Activated CD4-positive, CD25-positive, alpha-beta regulatory T cell treated with anti-CD3 and anti-CD28 coated beads, Interleukin-2, amount 50 U/mL, for 24 hours (primary cell): ENCODE results near the gene FAF2.
A peak's percentile ranks its signal among the peaks of the same experiment; 100 is the strongest.

Source experiments
- ATAC-seq, 2 donors: fragments of 150-1000 bp; cut with Tn5 transposase; one replicate each; pipeline ENCODE4 v1.10.0; 2021; ENCODE audit warnings: mild to moderate bottlenecking in 1 of 2, moderate library complexity in 1 of 2

The FAF2 gene

GRCh38 chr5:176513788-176514187 is 65.6 kb downstream of the FAF2 start:
- no peak for ATAC-seq

GRCh38 chr5:176514244-176514950 is 66.2 kb downstream of the FAF2 start:
- ATAC-seq = no peak

- ATAC-seq = no peak
These were observed 67.2 kb downstream of the FAF2 start for GRCh38 chr5:176515396-176515795.

GRCh38 chr5:176517053-176517661 is 69.0 kb downstream of the FAF2 start:
- ATAC-seq = no peak

- ATAC-seq = no peak
These were observed 71.9 kb downstream of the FAF2 start for GRCh38 chr5:176519810-176520720.

- ATAC-seq = no peak
These were observed 73.1 kb downstream of the FAF2 start for GRCh38 chr5:176521286-176521685.

- ATAC-seq = no peak
These were observed 73.6 kb downstream of the FAF2 start for GRCh38 chr5:176521699-176522263.

- no peak for ATAC-seq
These were observed 76.0 kb downstream of the FAF2 start for GRCh38 chr5:176524138-176524537.

GRCh38 chr5:176524987-176525386 is 76.8 kb downstream of the FAF2 start:
- ATAC-seq = no peak

GRCh38 chr5:176525677-176526076 is 77.5 kb downstream of the FAF2 start:
- no peak for ATAC-seq

GRCh38 chr5:176526462-176526861 is 78.3 kb downstream of the FAF2 start:
- no peak for ATAC-seq

GRCh38 chr5:176527246-176528222 is 79.3 kb downstream of the FAF2 start:
- no peak for ATAC-seq

- ATAC-seq = no peak
These were observed 80.1 kb downstream of the FAF2 start for GRCh38 chr5:176528301-176528700.

- ATAC-seq = no peak
These were observed 80.6 kb downstream of the FAF2 start for GRCh38 chr5:176528761-176529115.

- ATAC-seq = no peak
These were observed 81.0 kb downstream of the FAF2 start for GRCh38 chr5:176529116-176529740.

GRCh38 chr5:176529741-176530141 is 81.6 kb downstream of the FAF2 start:
- peak; percentile 29 to 39 for ATAC-seq

GRCh38 chr5:176530393-176530982 is 82.3 kb downstream of the FAF2 start:
- ATAC-seq = no peak

- peak; percentile 37 to 39 for ATAC-seq
These were observed 83.1 kb downstream of the FAF2 start for GRCh38 chr5:176530983-176531901.

- no peak for ATAC-seq
These were observed 83.8 kb downstream of the FAF2 start for GRCh38 chr5:176531902-176532493.

GRCh38 chr5:176532795-176533194 is 84.6 kb downstream of the FAF2 start:
- ATAC-seq = no peak
